Anterior cingulate cortex (tissue), 58 donors: ENCODE results near the gene PSMA6.
"Not testable (repeated sequence)": the region's sequence is repeated elsewhere in the genome, so short reads cannot be mapped to it uniquely, and the experiment has no call there.

Experiments used
- DNase-seq, 58 donors: peaks; one replicate each; lab custom pipeline; 2025; lab: John Stamatoyannopoulos, UW

Gene PSMA6

DNA sequence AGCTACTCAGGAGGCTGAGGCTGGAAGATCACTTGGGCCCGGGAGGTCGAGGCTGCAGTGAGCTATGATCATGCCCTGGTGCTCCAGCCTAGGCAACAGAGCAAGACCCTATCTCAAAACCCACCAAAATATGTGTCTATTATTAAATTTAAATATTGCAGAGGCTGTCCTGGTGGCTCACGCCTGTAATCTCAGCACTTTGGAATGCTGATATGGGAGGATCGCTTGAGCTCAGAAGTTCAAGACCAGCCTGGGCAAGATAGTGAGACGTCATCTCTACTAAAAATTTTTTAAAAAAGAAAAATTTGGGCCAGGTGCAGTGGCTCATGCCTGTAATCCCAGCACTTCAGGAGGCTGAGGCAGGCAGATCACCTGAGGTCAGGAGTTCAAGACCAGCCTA is 13.9 kb downstream of the PSMA6 start:
- no peak for DNase-seq

DNA sequence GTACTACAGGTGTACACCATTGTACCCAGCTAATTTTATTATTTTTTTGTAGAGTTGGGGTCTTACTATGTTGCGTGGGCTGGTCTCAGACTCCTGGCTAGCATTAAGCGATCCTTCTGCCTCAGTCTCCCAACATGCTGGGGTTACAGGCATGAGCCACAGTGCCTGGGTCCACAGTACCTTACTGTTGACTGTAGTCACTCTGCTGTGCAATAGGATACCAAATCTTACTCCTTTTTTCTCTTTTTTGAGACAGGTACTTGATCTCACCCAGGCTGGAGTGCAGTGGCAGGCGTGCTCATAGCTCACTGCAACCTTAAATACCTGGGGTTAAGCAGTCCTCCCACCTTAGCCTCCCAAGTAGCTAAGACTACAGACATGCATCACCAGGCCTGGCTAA is 25.6 kb downstream of the PSMA6 start:
- DNase-seq = no peak

DNA sequence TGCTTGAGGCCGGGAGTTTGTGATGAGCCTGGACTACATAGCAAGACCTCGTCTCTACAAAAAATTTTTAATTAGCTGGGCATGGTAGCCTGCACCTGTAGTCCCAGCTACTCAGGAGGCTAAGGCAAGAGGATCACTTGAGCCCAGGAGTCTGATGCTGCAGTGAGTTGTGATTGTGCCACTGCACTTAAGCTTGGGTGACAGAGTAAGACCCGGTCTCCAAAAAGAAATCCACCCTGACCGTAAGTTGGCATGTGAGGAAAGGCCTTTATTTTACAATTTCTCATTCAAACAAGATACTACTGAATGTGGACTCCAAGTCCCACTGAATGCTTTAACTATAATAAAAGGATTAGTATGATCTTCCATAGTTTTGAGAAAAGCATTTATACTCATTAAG is 27.3 kb downstream of the PSMA6 start:
- no peak for DNase-seq

DNA sequence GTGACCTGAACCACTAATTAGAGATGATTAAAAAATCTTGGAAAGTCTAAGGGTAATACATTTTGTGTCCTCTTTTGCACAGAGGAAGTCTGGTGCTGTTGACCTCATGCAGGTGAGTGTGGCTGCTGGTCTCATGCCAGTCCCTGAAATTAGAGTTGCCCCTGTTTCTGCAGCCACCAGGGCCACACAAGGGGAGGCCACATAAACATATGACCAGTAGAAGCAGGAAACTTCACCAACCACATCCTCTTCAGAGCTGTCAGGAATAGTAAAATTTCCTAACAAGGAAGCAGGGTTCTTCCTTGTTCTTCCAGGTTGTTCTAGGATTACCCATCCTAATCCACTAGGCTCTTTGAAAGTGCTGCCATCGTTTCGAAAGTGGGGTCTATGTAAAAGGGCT is 28.3 kb downstream of the PSMA6 start:
- no peak for DNase-seq

DNA sequence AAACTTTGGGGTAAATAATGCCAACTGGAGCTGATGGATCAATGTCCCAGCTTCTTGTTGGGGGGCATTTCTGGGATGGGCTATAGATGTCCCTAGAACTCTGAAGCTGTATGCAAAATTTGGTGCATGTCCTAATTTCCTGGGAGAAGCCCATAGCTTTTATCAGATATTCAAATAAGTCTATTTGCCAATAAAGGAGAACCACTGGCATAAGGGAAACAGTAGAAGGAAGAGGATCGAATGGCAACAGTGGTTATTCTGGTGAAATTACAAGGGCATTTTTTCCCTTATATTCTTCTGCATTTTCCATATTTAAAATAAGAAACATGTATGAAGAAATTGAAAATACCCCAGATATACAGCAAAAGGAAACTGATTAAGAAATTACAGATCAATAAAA is 34.2 kb downstream of the PSMA6 start:
- DNase-seq = no peak

DNA sequence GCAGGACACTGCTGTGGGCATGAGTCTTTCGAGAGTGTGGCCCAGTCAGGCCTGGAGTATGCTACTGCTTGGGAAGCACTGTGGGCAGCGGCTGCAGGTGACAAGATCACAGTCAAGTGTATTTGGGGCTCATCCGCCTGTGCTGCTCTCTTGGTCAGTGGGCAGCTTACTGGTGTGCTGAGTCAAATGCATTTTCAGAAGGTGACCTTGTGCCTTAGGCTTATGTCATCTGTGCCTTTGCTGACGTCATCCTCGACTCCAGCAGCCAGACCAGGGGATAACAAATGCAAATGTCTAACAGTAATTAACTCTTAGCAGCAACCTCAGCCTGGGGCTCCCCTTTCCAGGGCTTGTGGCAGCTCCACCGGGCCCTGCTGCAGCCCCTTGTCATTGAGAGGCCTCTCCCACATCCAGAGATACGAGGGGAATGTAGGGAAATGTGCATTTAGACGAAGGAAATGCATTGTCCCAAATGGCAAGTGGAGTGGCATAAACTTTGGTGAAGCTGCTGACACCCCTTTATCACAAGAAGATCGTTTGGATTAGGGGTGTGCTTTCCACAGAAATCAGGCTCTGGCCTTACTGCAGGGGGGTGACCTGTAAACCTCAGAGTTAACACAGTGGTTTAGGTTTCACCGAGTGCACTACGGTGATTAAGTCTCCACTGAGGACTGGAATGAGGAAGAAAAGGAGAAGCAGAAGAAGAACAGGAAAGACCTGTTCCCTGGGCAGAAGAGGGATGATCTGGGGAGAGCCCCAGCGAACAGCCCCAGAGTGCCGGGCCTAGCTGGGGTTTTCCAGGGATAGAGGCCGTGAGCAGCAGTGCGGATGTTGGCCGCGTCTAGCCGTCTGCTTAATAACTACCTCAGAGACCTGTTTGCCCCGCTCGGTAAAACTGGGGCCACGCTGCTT is 39.7 kb downstream of the PSMA6 start:
- no peak for DNase-seq

DNA sequence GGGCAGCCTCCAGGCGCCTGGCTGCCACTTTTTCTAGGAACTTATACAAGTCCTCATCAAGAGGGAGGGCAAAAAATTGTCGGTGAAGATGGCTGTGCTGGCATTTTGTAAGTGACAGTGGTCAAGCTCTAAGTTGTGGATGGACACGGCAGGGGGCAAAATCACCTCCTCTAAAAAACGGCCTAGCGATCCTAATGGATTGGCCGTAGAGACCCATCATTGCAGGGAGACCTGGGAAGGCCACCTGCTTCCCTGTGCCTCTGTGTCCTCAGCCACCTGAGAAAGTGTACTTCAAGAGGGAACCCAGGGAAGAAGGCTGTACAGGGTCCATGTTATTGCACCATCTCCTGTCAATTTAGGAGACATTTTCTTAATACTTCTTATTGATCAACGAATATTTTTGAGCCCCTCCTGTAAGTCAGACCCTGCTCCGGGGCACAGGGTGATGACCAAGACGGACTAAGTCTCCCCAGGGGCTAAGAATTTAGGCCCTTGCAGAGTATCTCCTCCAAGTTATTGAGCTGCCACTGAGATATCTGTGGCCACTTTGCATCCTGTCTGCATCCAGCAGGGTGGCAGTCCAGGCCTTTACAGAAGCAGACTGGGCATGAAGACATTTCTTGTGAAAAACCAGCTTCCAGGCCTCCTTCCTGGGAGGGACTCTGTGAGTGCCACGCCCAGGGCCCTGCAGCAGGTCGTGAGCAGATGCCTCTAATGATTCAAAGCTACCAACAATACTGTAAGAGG is 40.5 kb downstream of the PSMA6 start:
- no peak for DNase-seq

DNA sequence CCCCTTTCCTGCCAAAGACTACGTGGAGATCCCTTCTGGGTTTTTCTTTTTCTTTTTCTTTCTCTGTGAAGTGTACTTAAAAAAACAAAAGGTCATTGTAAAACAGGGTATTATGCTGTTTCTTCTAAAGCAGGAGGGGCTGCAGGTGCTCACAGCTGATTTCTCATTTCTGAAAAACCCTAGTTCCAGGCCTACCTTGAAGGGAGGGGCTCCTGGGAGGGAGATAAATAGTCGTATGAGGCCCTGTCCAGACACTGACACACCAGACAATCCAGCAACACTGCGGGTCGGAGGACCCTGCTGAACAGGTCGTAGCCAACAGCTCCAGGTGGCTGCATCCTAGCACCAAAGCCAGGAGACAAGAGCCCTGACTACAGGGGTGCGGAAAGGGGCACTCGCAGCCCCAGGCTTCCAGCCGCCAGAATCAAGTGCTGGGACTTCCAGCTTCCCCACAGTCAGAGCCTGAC is 41.1 kb downstream of the PSMA6 start:
- DNase-seq = no peak

DNA sequence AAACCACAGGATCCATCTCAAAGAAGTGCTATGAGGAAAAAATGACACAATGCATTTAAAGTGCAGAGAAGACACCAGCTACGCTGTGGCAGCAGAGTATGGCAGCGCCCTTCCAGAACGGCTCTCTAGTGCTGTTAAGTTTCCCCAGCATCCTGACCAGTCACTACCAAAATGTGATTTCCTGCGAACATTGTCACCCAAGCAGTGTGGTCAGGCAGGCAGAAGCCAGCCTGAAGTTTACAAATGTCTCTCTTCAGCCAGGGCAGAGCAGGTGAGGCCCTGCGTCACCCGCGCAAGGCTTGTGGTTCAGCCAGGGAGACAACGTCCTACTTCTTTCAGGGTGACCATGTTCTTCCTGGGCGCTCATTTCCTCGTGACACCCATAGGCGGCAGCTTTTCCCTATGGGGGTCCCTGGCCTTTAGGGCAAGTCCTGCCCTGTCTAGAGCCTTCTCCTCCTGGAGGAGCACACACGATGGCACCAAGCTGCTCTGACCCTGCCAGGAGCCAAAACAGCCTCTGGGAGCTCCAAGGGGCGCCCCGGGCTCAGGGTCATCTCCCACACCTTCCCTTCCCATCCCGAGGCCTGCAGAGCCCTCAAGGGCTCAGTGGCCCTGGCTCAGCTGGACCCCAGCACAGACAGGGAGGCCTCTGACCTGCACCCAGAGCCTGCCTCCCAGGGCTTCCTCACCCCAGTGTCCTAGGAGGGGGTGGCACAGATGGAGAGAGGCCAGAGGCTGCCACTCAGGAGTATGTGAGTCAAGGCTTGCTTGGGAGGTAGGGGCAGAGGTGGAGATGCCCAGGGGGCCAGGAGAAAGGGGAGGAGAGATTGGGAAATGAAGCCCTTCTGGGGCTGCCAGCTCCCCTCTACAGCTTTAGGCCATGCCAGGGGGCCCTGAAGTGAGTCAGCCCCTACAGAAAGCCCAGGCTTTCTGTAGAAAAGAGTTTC is 41.9 kb downstream of the PSMA6 start:
- no peak for DNase-seq

DNA sequence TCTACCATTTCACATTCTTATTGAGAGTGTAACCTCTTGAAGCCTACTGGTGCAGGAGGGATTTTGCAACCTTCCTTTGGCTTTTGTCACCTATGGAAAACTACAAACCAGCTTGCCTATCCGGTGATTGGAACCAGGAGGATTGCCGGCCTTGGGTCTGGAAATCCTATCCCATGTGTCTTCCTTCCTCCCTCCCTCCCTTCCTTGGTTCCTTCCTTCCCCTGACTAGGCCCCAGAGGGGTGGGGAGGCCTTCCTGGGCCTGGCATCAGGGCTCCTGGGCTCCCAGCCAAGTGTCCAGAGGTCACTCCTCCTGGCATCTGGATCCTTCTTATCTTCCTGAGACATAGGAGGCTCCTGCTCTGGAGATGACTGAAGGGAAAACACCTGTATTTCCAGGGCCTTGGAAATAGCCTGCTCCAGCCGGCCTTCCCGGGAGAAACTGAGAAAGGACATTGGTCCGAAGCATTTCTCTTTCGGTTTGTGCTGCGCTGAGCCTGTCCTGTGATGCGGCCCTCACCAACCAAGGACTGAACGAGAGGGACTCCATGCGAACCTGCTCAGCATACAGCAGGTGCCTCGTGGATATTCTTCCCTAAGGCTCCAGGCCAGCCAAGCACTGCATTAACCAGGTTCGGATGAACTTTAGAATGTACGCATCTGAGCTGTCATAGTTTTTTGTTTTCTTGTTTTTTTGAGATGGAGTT is 43.4 kb downstream of the PSMA6 start:
- DNase-seq = no peak

DNA sequence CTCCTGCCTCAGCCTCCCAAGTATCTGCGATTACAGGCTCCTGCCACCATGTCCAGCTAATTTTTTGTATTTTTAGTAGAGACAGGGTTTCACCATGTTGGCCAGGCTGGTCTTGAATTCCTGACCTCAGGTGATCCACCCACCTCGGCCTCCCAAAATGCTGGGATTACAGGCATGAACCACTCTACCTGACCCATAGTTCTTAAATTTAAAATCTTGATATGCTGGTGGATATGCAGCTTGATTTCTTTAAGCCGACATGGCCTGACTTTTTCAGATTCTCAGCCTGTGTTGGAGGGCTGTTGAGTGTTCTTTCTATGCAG is 44.0 kb downstream of the PSMA6 start:
- DNase-seq = not testable (repeated sequence)

DNA sequence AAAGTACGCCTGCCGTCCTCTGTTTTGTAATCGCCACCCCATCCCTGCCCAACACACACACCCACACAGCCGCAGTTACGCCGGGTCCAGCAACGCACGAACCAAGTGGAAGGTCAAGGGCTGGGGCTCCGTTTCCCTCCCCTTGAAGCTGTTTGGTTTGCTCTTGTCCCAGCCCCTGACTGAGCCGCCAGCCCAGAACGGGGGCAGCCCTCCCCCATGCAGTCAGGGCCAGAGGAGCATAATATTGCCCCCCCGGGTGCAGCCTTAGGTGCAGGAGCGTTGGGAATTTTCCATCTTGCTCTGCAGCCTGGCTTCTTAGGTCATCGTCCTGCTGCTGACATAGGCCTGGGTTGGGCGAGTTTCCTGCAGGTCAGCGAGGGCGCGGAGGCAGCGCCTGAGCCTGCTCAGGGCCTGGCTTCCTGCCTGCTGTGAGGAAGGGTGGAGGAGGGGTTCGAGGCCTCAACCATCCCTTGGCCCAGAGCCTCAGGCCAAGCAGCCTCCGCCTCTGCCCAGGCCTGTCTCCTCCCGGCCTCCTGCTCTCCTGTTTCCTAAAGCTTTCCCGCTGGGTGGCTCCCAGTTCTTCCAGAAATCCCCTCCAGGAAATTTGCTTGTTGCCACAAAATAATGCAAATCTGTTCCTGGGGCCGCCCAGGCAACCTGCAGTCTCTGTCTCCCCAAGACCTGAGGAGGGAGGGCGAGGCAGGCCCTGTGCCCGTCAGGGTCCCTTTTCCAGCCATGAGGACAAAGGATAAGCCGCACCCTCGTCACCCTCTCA is 44.5 kb downstream of the PSMA6 start:
- DNase-seq = peak in 20 of 58 donors; percentile 9 to 43 (median 20)

DNA sequence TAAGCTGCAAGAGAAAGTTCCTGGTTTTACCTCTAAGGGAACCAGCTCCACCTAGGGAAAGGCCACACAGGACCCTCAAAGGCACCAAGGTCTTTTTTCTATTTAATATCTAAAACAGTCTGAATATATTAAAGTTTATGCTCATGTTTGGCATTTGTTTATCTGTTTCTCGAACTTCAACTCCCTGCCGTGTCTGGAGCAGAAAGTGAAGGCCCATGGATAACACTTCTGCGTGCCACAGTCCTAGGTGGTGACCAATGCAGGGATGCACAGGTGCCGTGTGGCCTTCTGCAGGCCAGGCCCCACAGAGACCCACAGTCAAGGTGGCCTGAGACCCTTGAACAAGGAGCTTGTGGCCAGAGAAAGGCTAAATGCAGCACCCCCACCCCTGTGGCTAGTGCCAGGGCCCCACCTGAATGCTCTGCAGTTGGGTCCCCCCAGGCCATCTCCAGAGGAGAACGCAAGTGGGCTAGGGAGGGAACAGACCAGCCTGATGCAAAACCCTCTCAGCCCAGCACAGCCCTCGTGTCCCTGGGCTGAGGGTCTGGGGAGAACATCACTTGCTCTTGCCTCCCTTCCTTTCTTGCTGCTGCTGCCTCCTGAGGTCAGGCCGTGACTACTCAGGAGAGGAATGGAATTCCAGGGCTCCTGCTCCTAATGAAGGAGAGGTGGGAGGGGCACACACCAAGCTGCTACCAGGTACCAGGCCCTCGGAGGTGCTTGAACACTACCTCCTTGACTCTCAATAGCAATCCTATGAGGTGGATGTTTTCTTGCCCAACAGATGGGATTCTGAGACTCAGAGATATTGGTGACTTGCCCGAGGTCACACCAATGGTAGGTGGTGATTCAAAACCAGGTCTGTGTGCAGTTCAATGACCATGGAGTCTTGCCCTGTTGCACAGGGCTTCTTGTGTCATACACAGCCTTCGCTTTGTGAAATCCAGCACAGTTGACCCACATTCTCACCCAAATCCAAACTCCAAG is 45.4 kb downstream of the PSMA6 start:
- DNase-seq = no peak

DNA sequence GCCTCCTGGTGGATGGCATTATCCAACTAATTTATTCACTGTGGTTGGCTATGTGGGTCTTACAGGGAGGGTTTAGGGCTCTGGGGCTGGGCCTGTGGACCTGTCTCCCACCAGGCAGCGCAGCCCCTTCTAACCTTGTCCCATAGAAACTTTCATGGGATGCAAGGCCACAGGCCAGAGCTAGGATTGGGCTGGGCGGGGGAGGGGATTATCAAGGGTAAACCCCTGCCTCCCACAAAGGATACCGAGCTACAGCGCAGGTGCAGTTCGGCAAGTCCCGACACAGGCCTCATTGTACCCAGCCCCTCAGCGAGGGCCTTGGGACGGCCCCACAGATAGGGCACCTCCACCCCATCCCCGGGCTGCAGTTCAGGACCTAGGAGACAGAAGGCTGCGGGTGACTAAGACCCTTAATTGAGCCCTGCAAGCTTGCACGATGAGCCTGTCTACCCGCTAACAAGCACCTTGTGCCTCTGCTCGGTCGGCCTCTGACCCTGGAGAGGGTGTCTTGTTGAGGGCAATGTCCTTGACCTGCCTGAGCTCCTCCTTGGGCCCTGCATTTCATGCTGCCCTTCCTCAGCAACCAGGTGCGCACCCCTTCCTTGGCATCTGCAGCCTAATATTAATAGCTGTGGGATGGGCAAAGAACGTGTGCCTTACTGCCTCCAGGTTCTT is 46.7 kb downstream of the PSMA6 start:
- DNase-seq = no peak

DNA sequence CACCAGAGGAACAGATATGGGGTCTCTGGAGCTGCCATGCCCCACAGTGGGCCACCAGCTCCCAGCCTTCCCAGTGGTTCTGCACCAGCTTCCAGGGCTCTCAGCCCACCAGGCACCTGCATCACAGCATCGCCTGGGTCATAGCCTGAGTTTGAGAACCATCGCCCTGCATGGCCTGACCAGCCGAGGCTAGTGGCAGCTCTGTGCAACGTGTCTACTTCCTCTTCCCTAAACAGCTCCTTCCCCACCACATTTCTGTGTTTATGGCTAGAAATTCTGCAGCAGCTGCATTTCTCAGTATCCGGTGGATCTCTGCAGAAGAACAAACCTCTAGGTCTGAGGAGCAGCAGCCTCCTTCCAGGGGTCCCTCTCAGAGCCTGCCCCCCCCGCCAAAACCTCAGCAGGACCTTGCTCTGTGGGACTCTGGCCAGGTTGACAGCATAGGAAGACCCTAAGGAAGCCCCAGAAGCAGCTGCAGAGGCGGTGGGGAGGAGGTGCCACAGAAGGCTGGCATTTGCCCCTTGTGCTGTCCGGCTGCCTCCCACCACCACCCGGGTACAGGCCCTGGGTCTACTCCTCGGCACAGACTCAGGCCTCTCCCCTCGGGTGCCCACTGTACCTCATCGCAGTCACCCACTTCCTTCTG is 47.7 kb downstream of the PSMA6 start:
- DNase-seq = peak in 5 of 58 donors; percentile 13 to 24 (median 19)

DNA sequence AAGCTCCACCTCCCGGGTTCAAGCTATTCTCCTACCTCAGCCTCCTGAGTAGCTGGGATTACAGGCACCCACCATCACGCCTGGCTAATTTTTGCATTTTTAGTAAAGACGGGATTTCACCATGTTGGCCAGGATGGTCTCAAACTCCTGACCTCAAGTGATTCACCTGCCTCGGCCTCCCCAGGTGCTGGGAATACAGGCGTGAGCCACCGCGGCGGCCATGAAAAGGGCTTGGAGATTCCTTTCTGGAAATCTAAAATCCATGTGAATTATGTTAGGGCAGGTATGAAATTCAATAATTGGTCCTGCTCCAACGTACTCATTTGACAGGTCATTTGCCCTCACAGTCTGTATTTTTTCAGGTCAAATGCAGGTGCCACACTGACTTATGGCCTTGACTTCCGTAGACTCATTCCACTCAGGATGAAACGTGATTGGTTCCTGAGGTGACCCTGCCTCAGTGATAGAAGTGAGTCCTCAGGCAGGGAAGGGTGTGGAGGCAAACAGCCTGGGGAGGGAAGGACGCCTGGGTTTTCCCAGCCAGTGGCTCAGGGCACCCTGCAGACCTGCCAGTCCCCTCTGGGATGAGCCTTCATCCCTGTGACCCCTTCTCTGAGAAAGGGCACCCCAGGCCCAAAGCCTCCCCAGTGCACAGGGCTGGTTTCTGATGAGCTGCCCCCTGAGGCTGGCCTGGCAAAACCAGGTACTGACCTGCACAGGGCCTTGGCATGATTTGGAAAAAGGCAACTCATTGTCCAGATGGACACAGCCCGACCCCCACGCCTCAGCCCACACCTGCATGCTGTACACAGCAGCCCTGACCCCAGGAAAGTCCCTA is 48.7 kb downstream of the PSMA6 start:
- no peak for DNase-seq
